Measurements from ENCODE around the gene PACC1.

The PACC1 gene

DNA sequence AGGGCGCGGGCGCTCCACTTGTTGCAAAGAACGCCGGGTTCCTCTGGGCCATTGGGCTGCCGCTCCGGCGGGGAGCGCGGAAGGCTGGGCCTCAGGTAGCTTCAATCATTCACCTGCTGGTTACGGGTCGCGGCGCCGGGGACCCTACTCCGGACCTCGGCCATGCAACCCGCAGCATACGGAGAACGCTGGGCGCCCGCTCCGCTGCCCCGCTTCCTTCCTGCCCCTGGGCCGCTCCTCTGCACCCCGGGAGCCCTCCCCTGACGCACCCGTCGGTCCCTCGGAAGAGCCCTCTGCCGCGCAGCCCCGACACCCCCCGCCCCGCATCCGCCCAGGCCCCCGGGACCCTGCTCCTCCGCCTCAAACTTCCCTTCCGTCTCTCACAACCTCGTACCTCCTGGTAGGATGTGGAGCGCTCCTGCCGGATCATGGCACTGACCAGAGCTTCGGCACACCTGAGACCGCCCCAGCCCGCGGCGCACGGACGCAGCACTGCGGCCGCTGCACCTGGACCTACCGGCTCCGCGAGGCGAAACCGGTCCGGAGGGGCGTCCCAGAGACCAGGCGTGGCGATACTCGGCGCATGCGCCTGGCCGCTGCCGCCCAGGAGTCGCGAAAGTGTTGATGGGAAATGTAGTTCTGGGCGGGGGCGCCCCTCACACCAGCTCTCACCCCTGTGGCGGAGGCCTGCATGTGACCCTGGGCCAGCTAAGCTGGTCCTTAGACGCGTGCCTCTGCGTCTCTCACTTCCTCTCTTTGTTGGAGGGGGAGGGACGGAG lies at the start of gene PACC1:
PACC1 (minus strand) TSS at position 559 of the 779 bp plus-strand sequence; CDS start at position 430, 129 bp downstream.
- DNase-seq: peak; percentile 73

DNA sequence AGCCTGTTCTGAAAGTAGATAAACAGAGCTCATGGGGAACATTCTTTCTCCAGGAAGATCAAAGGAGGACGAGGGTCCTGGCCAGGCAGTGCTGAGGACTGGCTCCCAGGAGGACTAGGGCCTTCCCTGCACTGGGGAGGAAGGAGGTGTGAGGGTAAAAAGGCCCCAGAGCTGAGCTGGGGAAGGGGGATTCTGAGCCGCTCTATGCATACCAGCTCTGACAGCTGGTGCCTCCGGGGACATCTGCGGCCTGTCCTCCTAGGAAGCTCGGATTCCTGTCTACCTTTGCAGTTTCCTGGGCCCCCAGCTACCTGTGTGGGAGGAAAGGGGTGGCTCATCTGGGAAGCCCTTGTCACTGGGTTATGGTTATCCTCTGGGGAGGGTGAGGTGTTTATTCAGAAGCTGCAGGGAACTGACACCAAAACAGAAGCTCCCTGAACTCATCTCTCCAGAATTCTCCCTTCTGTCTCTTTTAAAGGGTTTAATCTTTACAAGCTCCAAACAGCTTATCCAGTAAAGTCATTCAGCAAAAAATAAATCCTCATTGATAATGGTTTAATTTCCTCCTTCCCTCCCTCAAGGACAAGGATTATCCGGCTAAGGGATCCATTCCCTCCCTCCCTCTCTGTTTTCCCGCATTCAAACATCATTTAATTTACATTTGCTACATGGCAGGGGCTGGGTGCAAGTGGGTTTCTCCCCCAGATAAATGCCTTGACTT lies 49.0 kb upstream of the PACC1 start:
- no peak for DNase-seq

DNA sequence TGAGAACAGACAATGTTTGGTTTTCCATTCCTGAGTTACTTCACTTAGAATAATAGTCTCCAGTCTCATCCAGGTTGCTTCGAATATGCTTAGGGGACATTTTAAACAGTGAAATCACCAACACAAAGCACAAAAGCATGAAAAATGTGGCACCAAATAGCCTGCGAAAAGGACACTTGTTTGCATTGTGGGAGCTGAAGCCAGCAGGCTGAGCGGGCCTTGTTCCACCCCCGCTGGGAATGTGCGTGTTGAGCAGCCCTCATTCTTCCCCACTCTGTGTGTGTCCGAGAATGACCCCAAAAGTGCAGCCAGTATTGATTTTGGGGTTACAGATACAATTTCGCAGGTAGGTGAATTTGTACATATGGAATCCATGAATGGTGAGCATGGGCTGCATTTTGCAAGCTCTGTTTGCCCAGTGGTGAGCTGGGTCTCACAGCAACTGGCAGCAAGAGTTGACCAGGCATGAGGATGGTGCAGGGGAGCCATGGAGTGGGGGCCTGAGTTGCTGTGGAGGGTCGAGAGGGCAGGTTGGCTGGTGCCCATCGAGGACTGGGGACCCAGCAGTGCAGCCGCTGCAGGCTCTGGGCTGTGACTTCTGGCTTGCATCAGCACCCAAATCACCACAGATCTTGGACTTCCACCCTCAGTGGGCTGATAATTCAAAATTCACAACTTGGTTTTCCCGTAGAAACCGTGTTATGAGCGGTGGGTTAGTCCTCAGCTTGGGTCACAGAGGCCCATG lies 47.4 kb upstream of the PACC1 start:
- no peak for DNase-seq

DNA sequence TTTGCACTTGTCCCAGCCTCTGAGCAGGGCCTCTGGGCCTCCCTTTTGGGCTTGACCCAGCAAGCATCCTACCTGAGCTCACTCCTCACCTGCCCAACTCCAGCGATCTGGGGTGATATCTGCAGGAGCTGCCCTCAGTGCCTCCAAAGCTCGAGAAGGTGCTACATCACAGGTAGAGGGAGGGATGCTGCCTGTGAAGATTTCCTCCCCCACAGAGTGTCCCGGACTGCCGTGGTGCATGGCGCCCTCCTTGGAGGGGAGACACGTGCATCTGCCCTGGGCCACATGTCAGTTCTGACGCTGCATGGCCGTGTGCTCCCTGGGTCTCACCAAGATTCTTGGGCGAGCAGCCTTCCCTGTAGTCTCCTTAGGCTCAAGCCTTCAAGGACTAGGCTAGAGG lies 45.7 kb upstream of the PACC1 start:
- DNase-seq: no peak

DNA sequence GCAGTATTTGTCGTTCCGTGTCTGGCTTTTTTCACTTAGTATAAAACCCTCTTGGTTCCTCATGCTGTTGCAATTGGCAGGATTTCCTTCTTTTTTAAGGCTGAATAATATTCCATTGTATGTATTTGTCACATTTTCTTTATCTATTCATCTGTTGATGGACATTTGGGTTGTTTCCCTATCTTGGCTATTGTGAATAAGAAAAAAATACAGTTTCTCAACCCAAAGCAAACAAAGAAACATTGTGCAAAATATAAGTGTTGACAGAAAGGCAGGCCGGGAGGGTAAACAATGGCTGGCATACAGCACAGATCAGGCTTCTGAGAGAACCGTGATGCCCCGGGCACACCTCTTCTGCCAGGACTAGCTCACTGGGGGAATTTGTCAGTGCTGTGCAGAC lies 45.0 kb upstream of the PACC1 start:
- no peak for DNase-seq

DNA sequence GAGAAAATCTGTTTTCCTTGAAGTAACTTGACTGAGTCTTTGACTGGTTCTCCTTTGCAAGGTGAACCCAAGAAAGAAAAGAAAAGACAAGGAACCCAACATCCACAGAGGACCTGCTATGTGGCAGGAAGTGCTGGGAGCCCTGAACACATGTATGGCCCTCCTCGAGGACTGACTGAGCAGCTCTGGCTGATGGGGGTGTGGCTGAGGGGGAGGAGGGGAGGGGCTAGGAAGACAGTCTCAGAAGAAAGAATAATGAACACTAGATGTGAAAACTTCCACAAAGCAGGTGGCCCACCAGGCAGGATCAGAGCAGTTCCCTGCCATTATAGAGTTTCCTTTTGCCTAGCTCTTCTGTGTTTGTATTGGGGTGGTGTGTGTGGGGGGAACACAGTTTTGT lies 44.1 kb upstream of the PACC1 start:
- no peak for DNase-seq

DNA sequence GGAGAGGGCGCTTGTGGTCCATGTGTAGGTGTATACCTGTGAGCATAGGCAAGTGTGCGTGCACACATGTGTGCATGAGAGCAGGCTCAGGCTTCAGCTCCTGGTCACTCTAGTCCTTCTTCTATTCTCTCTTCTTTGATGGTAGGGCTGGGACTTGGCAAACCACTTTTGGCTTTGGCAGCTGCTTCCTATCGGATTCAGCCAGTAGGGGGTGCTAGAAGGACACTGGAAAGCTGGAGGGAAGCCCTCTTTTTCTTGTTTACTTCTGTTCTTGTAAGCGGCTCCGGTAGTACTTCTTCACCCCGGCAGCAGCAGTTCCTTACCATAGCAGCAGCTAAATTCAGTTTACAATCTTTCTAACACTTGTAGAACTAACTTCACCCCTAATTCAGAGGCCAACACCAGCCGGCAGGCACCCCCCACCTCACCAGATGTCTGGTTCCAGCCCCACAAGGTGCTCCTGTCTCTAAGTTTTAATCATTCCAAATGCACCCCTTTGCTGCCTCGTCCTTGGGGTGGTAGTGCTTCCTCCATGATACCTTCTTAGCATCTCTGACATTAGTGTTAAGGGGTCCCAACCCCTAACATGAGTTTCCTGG lies 43.2 kb upstream of the PACC1 start:
- DNase-seq: no peak

DNA sequence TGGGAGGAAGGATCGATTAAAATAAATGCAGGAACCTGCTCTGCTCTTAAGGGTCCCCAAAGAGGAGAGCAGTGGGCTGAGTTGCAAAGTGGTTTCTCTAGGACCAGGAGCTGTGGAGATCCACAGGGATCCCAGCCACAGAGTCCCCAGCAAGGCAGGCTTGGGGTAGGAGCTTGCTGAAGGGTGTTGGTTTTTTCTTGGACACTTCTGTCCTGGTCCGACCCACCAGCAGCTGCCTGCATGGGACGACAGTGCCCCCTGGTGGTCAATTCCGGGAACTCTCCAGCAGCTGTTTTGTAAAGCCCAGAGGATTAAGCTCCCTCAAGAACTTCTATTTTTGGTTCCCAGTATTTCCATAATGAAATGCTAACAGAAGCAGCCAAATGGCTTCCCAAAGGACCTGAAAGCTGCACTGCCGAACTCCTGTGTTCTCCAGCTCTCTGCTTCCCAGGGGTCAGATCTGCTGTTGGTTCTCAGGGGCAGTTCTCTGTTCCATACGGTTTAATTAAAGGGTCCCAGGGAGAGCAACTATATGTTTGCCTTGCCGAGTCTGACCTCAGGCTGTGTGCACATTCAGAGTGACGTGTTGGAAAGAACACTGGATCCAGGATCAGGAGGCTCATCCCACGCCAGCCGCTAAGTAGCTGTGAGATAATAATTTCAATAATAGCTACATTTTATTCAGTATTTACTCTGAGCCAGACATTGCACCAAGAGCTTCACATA lies 41.3 kb upstream of the PACC1 start:
- peak; percentile 45 for DNase-seq

DNA sequence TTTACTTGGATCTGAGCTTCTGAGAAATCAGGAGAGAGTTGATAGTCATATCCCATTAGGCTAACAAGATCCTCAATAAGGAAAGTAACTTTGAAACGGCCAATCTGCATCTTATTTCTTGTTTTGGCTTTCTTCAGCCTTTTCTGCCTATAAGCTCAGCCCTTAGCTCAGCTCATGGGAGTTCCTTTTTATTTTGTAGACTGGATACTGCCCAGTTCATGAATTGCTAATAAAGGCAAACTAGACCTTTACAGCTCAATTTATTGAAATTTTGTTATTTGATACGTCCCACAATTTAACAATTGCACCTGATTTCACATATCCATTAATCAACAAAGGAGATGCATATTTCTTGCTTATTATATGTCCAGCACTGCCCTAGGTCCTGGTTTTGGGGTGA lies 40.7 kb upstream of the PACC1 start:
- no peak for DNase-seq

DNA sequence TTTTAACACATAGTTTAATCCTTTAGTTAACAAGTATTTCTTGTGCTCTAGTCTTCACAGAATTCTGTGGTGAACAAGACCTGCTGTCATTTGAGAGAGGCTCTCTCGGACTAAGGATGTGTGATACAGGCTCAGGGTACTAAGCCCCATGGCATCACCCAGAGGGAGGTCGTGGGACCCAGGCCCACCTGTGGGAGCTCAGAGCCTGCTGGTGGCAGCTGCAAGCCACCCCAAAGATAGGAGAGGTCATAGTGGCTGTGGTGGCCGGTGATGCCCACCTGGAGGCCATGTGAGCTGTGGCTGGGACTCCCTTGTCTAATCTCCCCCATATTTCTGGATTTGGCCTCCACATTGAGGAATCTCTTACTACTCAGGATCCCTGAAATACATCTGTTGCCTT lies 40.1 kb upstream of the PACC1 start:
- DNase-seq: no peak

DNA sequence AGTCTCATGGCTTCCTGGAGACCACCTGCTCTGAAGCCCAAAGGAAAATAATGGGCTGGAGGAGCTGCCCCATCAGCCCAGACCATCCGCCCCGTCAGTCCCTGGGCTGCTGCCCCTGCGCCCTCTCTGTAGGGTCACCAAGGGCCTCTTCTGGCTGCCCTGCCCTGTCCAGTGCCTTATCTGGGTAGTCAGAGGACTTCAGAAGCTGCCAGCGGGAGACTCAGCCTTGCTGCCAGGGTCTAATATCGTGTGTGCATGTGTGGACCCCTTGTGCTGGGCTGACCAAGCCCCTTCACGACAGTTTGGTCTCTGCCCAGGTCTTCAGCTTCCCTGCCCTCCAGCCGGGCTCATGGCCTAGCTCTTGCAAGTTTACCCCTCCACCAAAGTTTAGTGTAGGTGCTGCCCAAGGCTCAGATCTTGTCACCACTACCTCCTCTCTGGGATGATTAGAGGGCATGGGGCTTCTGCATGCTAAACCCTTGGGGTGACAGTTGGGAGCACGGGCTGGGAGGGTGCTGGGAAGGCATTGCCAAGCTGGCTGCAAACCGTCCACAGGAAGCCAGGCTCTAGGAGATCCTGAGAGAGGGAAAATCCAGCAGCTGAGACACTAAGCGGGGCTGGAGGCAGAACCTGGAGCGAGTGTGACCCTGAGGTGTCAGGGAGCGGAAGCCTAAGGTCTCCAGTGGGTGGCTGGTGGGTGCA lies 38.6 kb upstream of the PACC1 start:
- DNase-seq: no peak

DNA sequence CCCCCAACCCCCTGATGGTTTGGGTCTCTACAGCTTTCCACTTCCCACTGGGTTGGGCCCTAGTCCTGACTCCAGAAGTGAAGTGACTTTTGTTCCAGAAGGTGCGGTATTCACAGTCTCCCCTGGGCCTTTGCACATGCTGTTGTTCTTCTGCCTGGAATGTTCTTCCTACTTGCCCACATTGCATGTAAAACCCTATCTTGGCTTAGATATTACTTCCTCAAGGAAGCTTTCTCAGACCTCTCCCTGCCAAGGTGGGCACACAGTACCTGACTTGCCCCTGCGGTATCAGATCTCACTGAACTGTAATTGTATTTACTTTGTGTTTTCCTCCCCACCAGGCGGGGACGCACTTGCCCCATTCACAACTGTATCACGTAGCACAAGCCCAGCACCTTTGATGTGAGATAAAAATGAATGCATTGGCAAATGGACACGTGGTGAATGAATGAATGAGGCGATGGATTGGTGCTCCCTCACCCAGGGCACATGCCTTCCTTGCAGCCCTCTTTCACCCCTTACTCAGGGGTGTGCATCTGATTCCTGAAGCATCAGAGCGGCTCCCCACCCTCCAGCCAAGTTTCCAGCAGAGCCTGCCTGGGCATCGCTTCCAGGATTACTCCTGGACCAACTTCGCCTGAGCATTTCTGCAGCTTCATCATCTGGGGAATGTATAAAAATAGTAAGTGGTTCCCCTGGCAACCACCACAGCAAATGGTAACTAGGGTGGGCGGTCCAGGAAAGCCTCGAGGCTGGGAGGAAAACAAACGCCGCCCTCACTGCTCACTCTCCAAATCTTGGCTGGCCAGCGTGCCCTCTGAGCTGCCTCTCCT lies 37.9 kb upstream of the PACC1 start:
- no peak for DNase-seq

DNA sequence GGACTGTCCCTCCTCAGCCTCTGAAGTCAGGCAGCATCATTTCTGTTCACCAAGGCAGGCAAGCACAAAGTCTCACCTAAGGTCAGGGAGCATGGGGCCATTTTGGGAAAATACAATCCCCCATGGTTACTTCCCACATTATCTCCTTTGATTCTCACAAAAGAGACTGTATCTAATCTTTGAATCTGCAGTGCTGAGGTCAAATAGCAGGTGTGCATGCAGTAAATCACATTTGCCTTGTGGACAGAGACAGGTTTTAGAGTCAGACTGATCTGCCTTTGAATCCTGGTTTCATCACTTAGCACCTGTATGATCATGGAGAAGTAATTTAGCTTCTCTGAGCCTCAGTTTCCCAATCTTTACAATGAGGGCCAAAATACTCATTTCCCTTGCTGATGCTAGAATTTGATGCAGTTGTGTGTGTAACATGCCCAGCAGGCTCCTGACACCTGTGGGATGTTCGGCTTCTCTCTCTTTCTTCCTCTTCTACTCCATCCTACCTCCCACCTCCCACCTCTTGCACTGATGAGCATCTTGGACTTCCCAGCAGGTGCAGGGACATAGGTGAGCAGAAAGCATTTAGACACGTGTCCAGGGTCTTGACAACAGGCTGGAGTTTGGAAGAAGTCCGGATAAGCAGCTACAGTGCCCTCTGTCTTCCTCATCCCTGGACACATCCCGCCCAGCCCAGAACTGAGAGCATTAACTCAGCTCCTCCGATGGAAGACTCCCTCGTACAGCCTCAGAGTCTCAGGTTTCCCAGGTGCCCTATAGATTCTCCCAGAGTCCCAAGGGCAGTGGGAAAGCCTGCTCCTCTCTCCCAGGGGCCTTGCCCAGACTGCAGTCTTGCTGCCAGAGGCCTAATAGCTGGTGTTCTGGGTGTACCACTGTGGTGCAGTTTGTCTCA lies 37.0 kb upstream of the PACC1 start:
- no peak for DNase-seq

DNA sequence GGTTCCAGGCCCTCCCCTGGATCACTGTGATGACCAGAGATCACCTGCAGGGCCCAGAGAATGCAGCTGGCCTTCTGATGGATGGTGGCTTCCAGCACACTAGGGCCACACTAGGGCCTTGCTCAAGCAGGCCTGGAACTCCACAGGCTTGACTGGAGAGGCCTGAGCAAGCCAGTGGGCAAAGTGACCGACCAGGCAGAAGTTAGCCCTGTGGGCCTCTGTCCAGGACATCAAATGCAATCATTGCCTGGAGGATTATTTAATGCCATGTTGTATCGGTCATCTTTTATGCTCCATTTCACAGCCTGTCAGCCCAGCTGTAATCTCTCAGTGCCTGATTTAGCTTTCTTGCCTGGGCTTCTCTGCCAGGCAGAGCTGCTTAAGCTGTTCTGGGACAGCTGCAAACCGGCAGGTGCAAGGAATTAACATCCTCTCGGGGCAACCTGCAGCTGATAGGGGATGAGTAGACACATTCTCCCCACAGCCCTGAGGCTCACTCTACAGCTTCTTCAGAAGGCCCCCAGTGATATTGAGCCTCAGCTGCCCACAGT lies 35.7 kb upstream of the PACC1 start:
- no peak for DNase-seq

DNA sequence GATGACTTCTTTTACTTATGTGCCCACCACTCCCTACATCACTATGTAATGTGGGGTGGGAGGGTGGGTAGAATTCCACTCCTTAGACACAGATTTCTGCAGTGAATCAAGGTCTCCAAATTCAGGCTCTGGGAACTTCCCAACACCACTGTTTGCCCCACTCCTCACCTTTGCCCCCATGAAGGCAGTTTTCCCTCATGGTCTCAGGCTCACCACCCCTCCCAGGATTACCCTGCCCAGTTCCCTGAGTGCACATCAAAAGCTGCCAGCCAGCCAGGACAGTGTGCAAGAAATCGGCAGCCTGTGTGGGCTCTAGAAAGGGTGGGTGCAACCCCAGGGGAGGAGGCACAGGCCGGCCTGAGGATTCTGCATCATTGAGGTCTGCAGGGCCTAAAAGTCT lies 32.8 kb upstream of the PACC1 start:
- DNase-seq: no peak

DNA sequence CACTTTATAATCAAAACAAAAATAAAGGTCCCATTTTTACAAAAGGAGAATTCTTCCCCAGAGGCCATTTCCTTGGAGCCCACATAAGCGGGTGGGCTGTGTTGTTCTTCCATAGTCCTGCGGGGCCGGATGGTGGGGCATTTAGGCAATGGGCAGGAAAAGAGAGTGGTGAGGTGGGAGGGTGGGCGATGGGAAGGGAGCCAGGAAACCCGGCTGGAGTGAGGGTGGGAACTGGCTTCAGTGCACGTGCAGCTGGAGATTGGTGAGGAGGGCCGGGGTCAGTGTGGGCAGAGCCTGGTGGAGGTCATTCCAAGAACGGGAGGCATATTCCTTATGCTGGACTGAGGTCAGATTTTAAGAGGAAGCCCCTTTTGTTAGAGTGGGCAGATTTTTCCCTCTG lies 31.6 kb upstream of the PACC1 start:
- no peak for DNase-seq

DNA sequence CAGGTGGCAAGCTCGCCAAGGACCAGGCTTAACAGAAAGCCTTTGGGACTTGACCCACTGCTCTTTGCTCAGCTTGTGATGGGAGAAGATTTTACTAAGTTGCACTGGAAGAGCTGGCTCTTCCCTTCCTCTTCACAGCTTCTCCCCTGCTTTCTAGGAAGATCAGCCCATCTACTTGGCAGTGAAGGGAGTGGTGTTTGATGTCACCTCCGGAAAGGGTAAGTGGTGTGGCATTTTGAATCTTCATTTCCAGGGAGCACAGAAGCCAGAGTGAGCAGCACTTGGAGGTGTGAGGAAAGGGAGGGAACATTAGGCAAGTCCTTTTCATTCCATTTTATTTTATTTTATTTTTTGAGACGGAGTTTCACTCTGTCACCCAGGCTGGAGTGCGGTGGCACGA lies 27.7 kb upstream of the PACC1 start:
- DNase-seq: no peak

DNA sequence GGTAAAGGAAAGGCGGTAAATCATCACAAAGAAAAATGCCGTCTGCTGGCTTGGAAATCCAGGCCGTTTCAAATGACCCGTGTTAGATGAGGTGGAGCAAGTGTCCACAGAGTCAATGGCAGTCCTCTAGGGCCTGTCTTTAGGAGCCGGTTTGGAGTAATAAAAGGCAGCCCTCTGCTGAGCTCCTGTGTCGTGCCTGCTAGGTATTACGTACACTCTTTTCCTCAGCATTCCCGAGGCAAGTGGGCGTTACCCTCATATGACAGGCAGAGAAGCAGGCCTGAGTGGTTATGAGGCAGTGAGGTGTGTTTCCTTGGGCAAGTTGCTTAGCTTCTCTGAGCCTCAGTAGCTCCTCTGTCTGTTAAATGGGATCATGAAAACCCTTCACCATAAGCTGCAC lies 25.7 kb upstream of the PACC1 start:
- peak; percentile 28 for DNase-seq

DNA sequence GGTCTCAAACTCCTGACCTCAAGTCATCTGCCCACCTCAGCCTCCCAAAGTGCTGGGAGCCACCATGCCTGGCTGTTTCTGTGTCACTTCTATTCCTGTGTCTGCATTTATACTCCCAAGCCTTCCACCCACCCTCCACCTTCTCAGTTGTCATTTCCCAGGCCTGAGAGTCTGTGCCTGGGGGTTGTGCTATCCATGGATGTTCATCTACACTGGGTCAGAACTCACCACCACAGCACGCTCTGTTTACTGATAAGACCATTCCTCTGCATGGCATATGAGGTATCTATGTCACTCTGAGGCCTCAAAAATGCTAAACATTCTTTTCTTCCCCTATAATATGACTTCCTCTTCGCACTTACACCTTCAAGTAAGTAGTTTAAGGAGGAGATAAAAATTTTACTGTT lies 24.1 kb upstream of the PACC1 start:
- no peak for DNase-seq

All from kidney glomerular epithelial cell (primary cell).